Dendritic cell treated with granulocyte-macrophage colony-stimulating factor and Interleukin-4, amounts not matched to agents 40 ng/mL and 50 ng/mL, for 4 days (primary cell): ENCODE measurements around the gene PRKD2.

ENCODE experiments used
- H3K27ac Mint-ChIP-seq: one replicate; pipeline ENCODE4 v1.8.0; 2022; ENCODE audit warnings: mild to moderate bottlenecking, mixed read lengths
- H3K27me3 Mint-ChIP-seq: one replicate; pipeline ENCODE4 v1.8.0; 2022; ENCODE audit warnings: mild to moderate bottlenecking, mixed read lengths
- H3K36me3 Mint-ChIP-seq: one replicate; pipeline ENCODE4 v1.8.0; 2022; ENCODE audit warnings: low read depth, mixed read lengths
- H3K4me1 Mint-ChIP-seq: one replicate; pipeline ENCODE4 v1.8.0; 2022; ENCODE audit warnings: low read depth, mixed read lengths
- H3K4me3 Mint-ChIP-seq: one replicate; pipeline ENCODE4 v1.8.0; 2022; ENCODE audit warnings: mild to moderate bottlenecking, moderate library complexity, mixed read lengths
- H3K9me3 Mint-ChIP-seq: one replicate; pipeline ENCODE4 v1.8.0; 2022; ENCODE audit warnings: mixed read lengths
- intact Hi-C: fragments of 100-400 bp; cut with micrococcal nuclease; formaldehyde crosslinking; loops from one replicate; pipeline ENCODE4 v1.15.0; 2022

The PRKD2 gene

GRCh38 chr19:46748325-46749109 is 31.6 kb upstream of the PRKD2 start:
- intact Hi-C loops = loop anchor here (1.0 kb wide), 1 partner anchor 44 kb away; no protein-coding TSS in a partner anchor
- H3K27ac Mint-ChIP-seq = no peak overlapping the region
- H3K4me3 Mint-ChIP-seq = no peak overlapping the region
- H3K9me3 Mint-ChIP-seq = no peaks in the 10 kb centered on the region
- peaks cover 55% of the 10 kb centered on the region for H3K4me1 Mint-ChIP-seq
- H3K36me3 Mint-ChIP-seq = peaks cover 34% of the 10 kb centered on the region
- no peaks in the 10 kb centered on the region for H3K27me3 Mint-ChIP-seq

GRCh38 chr19:46746281-46747057 is 29.6 kb upstream of the PRKD2 start, which contains the start of gene STRN4:
STRN4 (minus strand) TSS chr19:46746450; CDS start chr19:46746430, 20 bp downstream.
- Mint-ChIP-seq H3K9me3 (no peaks in the 10 kb centered on the region), H3K4me3 (peak within 1 kb of the TSS; percentile 100), H3K36me3 (peaks cover 39% of the 10 kb centered on the region), H3K27me3 (no peaks in the 10 kb centered on the region), H3K4me1 (peaks cover 65% of the 10 kb centered on the region), H3K27ac (peak within 1 kb of the TSS; percentile 94)
- intact Hi-C loops = no loop called here

DNA sequence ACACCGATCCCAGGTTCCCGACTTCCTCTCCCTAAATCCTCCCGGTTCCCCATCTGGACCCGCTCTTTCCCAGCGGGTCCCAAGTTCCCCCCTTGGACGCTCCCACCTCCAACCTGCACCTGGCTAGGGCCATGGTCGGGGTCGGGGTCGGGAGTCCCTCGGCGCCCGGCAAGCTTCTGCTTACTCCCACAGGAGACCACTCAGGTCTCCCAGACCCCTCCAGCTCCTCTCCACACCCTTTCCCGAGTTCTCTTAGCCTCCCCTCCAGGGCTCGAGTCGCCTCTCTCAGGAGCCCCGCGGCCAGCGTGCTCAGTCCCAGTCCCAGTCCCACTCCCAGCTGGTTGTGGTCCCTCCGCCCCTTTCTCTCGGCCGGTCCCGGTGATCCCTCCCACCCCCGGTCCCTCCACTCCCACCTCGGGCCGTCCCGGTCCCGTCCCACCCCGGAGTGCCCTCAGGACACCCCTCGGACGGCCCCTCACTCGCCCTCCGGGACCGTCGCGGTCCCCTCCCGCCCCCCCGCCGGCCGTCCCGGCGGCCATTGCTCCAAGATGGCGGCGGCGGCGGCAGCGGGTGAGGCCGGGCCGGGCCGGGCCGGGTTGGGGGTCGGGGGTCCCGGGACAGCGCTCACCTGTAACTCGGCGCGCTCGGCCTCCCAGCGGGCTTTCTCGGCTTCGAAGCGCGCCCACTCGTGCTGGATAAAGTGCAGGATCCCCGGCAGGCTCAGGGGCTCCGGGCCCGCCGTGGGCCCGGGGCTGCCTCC is 28.8 kb upstream of the PRKD2 start, which contains the start of gene FKRP:
FKRP (plus strand) TSS at position 537 of the 760 bp plus-strand sequence. CDS start 9,394 bp downstream, outside the sequence.
- H3K36me3 Mint-ChIP-seq = peaks cover 43% of the 10 kb centered on the region
- H3K9me3 Mint-ChIP-seq = no peaks in the 10 kb centered on the region
- H3K4me3 Mint-ChIP-seq = peak within 1 kb of the TSS; percentile 100
- intact Hi-C loops = no loop called here
- peaks cover 73% of the 10 kb centered on the region for H3K4me1 Mint-ChIP-seq
- H3K27me3 Mint-ChIP-seq = no peaks in the 10 kb centered on the region
- H3K27ac Mint-ChIP-seq = peak within 1 kb of the TSS; percentile 94

DNA sequence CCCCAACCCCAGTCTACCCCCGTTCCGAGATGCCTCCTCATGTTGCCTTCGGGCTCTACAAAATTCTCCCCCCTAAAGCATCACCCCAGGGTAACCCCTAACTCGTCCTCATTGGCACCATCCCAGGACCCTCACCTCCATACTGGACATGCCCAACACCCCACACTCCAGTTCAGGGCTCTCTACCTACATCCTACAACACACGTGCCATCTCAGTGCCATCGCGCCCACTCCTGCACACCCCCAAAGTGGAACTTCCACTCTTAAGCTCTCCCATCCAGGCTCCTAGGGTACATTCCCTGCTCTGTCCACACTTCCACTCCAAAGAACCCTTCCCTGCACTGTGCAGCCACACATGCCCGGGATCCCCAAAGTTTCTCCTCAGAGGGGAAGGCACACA is 28.1 kb upstream of the PRKD2 start:
- H3K4me1 Mint-ChIP-seq = peaks cover 74% of the 10 kb centered on the region
- H3K36me3 Mint-ChIP-seq = peaks cover 46% of the 10 kb centered on the region
- H3K4me3 Mint-ChIP-seq = peak overlapping the region; percentile 100
- H3K27ac Mint-ChIP-seq = peak overlapping the region; percentile 94
- no peaks in the 10 kb centered on the region for H3K27me3 Mint-ChIP-seq
- intact Hi-C loops = no loop called here
- H3K9me3 Mint-ChIP-seq = no peaks in the 10 kb centered on the region

GRCh38 chr19:46744005-46744691 is 27.2 kb upstream of the PRKD2 start:
- peak overlapping the region; percentile 100 for H3K4me3 Mint-ChIP-seq
- H3K36me3 Mint-ChIP-seq = peaks cover 55% of the 10 kb centered on the region
- peak overlapping the region; percentile 94 for H3K27ac Mint-ChIP-seq
- H3K27me3 Mint-ChIP-seq = no peaks in the 10 kb centered on the region
- H3K4me1 Mint-ChIP-seq = peaks cover 78% of the 10 kb centered on the region
- H3K9me3 Mint-ChIP-seq = no peaks in the 10 kb centered on the region
- intact Hi-C loops = no loop called here

GRCh38 chr19:46742926-46743480 is 26.1 kb upstream of the PRKD2 start:
- Mint-ChIP-seq H3K4me3 (no peak overlapping the region), H3K9me3 (no peaks in the 10 kb centered on the region), H3K27me3 (no peaks in the 10 kb centered on the region), H3K4me1 (peaks cover 79% of the 10 kb centered on the region), H3K36me3 (peaks cover 60% of the 10 kb centered on the region), H3K27ac (no peak overlapping the region)
- intact Hi-C loops = no loop called here

- intact Hi-C loops = no loop called here
- H3K4me1 Mint-ChIP-seq = peaks cover 84% of the 10 kb centered on the region
- H3K27me3 Mint-ChIP-seq = no peaks in the 10 kb centered on the region
- H3K9me3 Mint-ChIP-seq = no peaks in the 10 kb centered on the region
- peaks cover 75% of the 10 kb centered on the region for H3K36me3 Mint-ChIP-seq
- peak overlapping the region; percentile 55 for H3K27ac Mint-ChIP-seq
- no peak overlapping the region for H3K4me3 Mint-ChIP-seq
These were observed 24.5 kb upstream of the PRKD2 start for GRCh38 chr19:46741447-46741846.

DNA sequence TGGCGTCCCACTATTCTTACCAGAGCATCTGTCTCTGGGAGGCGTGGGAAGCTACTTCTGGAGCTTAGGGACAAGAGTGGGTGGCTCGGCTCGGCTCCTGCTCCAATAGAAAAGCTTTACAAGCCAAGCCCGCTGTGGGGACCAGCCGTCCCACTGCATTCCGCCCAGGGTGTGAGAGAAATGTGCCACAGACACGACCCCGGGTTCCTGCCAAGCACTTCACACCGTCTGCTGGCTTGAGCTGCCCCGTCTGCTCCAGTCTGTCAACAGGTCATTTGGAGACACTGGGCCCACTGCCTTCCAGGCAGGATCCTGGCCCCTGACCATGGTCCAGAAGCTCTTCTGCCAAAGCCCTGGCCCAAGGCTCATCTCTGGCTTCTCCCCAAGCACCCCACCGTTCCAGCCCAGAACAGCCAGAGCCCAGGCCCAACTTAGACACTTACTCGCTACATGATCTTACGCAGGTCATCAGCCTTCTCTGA is 22.4 kb upstream of the PRKD2 start:
- Mint-ChIP-seq H3K9me3 (no peaks in the 10 kb centered on the region), H3K27ac (no peak overlapping the region), H3K27me3 (no peaks in the 10 kb centered on the region), H3K4me3 (no peak overlapping the region), H3K36me3 (peaks cover 78% of the 10 kb centered on the region), H3K4me1 (peaks cover 80% of the 10 kb centered on the region)
- intact Hi-C loops = no loop called here

- Mint-ChIP-seq H3K27ac (peak overlapping the region; percentile 52), H3K4me1 (peaks cover 81% of the 10 kb centered on the region), H3K27me3 (no peaks in the 10 kb centered on the region), H3K4me3 (no peak overlapping the region), H3K9me3 (no peaks in the 10 kb centered on the region), H3K36me3 (peaks cover 82% of the 10 kb centered on the region)
- intact Hi-C loops = no loop called here
These were observed 20.9 kb upstream of the PRKD2 start for GRCh38 chr19:46737761-46738171.

DNA sequence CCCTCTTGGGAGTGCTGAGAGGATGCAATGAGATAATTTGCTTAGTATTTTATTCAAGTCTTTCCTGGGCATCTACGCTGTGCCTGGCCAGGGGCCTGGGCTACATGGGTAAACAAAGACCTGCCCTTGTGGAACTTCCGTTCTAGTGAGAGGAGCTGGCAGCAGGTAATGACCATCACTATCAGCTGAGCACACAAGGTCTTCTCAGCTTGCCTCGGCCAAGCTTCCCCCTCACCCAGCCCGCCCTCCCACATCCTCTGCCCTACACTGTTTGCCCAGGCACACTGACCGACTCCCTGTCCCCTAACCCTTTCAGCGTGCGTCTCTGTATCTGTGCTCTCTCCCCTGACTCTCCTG is 20.4 kb upstream of the PRKD2 start:
- intact Hi-C loops = no loop called here
- Mint-ChIP-seq H3K36me3 (peaks cover 82% of the 10 kb centered on the region), H3K9me3 (no peaks in the 10 kb centered on the region), H3K4me1 (peaks cover 81% of the 10 kb centered on the region), H3K27me3 (no peaks in the 10 kb centered on the region), H3K27ac (peak overlapping the region; percentile 52), H3K4me3 (no peak overlapping the region)

DNA sequence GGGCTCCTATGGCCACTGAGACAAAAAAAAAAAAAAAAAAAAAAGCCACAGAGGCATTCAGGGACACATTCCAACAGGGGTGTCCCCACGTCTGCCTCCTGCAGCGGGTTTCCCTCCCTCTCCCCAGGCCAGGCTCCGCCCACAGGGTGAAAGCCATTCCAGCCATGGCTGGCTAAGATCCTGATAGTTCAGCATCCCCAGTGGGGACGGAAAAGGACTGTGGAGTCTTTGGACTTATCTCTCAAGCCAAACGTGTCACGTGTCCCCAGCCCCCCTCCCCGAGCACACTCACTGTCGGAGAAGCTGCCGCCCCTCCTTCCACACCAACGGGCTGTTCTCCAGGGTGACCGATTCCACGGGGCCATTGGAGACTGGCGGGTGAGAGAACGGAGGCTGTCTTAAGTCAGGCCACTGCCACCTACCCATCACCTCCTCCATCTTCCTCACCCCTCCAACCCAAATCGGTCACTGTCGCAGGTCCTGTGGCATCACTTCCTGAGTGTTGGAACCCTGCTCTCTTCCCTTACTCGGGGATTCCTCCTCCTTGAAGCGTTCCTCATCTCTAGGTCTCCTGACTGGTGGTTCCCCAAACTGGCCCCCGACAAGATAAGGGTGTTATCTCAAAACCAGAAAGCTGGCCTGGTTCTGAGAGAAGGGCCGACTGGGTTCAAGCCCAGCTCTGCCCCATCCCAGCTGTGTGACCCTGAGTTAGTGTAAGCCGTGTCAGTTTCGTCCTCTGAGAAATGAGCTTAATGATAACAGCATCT is 19.8 kb upstream of the PRKD2 start:
- Mint-ChIP-seq H3K27ac (peak overlapping the region; percentile 52), H3K27me3 (no peaks in the 10 kb centered on the region), H3K4me3 (no peak overlapping the region), H3K4me1 (peaks cover 81% of the 10 kb centered on the region), H3K36me3 (peaks cover 82% of the 10 kb centered on the region), H3K9me3 (no peaks in the 10 kb centered on the region)
- intact Hi-C loops = no loop called here

DNA sequence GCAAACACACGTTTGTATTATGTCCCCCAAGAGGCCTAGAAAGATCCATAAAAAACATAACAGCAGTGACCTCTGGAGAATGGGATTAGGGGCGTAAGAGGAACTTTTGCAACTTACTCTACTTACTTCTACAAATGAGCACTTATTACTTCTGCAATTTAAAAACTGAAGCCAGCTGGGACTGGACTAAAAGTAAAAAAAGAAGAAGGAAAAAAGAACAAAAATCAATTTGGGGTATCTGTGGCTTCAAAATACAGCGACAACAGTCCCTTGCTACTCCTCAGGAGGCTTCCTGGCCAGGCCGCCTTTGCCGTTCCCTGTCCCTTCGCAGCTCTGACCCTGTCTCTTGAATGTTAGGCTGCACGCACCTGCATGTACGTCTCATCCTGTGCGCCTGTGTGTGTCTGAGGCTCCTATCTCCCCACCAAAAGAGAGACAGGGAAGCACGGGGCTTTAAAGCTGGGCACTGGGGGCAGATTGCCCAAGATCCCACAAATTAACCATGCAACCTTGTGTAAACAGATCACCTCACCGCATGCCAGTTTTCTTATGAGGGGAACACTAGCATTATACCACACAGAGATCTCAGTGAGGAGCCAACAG is 16.9 kb upstream of the PRKD2 start:
- Mint-ChIP-seq H3K27me3 (no peaks in the 10 kb centered on the region), H3K4me3 (peak overlapping the region; percentile 68), H3K36me3 (peaks cover 82% of the 10 kb centered on the region), H3K27ac (peak overlapping the region; percentile 91), H3K4me1 (peaks cover 87% of the 10 kb centered on the region), H3K9me3 (no peaks in the 10 kb centered on the region)
- intact Hi-C loops = no loop called here
